NCI-H2227 (cell line): ENCODE results near the gene AUTS2.
"Not testable (repeated sequence)": the region's sequence is repeated elsewhere in the genome, so short reads cannot be mapped to it uniquely, and the experiment has no call there.

Experiments
- DNase-seq: peaks from one replicate; lab custom pipeline; 2025; ENCODE audit not compliant: unreplicated experiment; lab: John Stamatoyannopoulos, UW

AUTS2 gene

DNA sequence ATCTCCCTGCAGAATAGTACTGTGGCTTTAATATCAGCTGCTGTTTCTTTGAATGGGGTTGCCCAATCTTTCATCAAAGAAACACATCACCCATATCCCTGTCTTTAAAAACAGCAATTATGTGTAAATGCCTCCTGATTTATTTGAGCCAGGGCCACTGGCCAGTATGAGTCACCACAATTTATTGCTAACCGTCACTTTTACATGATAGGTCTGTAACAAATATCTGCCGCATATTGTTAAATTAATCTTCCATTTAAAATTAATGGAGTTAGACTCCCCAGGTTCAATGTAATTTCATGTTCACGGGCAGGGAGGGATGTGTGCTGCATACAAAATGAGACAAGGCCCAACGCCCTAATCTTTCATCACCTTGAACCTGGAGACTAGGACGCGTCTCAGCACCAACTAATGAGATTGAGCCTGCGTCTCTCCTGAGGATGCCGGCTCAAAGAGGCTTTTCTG lies 673.4 kb downstream of the AUTS2 start:
- peak; percentile 76 for DNase-seq

- not testable (repeated sequence) for DNase-seq
Measured at GRCh38 chr7:70275570-70275969, 677.3 kb downstream of the AUTS2 start.

- no peak for DNase-seq
Measured at GRCh38 chr7:70285187-70285586, 686.9 kb downstream of the AUTS2 start.

DNA sequence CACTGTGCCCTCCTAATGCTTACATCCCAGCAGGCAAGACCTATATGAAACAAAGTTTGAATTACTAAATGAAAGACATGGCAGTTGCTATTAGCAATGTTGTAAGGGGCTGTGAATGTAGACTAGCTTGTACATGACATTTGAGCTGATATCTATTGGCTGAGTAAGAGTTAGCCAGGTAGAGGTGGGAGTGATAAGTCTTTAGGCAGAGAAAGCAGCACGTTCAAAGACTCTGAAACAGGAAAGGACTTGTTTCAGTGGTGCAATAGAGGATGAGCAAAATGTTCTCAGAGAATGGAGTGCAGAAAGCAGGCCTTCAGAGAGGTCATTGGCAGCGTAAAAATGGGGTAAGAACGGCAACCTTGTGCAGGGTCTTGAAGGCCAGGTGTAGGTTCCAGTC lies 687.6 kb downstream of the AUTS2 start:
- no peak for DNase-seq

GRCh38 chr7:70288781-70289456 lies 690.6 kb downstream of the AUTS2 start:
- no peak for DNase-seq

DNA sequence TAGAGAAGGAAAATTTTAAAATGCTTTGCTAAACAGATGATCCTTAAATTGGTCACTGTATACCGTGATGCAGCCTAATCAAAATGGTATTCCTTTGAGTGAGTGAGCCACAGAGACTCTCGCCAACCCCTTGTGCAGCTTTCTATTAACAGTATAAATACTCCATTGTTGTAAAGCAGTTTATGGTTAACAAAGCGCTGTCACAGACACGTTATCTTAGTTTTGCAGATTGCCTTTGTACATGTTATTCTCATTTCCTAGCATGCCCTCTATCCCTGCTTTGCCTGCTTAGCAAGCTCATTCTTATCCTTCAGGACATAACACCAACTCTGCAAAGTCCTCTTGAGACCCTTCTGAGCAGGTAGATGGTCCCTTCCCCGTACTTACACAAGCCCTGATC lies 694.4 kb downstream of the AUTS2 start:
- no peak for DNase-seq

GRCh38 chr7:70294211-70294911 lies 696.1 kb downstream of the AUTS2 start:
- DNase-seq, result no peak

- no peak for DNase-seq
Measured at GRCh38 chr7:70298780-70299471, 700.7 kb downstream of the AUTS2 start.

DNA sequence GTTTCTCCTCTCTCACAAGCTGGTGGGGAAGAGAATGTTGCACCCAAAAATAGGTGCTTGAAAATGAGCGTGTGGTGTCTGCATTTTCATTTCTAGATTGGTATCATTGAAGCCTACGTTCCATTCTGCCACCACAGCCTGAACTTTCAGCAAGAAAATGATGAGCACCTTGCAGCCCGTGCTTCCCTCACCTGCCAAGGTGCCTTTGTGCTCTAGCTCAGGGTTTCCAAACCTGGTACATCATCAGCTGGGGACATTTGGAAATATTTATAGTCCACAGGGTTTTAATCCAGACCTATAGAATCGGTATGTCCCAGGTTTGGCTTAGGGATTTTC lies 701.2 kb downstream of the AUTS2 start:
- no peak for DNase-seq

DNA sequence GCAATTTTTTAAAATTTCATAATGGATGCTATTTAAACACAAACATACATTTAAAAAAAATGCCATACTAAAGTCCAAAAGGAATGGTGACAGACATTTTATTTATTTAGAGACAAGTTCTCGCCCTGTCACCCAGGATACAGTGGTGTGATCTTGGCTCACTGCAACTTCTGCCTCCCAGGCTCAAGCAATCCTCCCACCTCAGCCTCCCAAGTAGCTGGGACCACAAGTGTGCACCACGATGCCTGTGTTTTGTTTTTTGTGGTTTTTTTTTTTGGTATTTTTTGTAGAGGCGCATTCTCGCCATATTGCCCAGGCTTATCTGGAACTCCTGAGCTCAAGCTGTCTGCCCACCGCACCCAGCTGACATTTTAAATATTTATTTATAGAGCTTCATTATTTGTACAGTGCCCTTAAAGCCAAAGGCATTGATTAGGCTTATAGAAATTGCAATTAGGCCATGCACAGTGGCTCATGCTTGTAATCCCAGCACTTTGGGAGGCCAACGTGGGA lies 703.5 kb downstream of the AUTS2 start:
- DNase-seq, result no peak

- DNase-seq, result no peak
Measured at GRCh38 chr7:70303309-70303708, 705.0 kb downstream of the AUTS2 start.

DNA sequence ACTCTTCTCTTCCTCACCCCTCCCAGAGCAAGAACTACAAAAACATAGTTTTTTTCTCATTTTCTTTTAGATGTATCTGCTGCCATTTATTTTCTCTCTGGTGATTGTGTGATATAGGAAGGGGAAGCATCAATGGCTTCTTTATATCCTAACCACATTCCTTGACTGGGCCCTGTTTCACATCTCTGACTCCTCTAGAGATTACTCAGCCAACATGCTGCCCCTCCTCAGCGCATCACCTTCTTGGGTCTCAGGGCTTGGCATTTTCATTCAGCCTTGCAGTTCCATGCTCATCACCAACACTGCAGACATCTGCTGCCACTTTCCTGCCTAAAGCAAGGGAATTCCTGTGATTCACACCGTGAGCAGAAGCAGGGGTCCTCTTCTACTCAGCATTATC lies 705.5 kb downstream of the AUTS2 start:
- no peak for DNase-seq

DNA sequence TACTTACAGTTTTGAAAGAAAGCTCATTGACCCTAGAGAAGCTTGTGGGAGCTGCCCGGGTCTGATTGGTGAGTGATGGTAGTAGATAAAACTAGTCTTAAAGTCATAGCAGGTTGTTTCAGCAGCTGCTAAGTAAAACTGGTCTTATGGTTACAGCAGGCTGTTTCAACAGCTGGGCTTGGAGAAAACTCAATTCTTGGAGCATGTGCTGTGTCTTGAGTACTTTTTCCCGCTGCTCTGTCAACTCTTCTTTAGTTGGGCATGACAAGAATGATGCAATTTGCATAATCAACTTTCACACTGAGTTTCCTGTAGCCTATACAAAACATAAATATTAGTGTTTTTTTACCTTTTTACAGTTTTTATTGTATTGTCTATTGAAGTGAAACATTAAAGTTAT lies 707.9 kb downstream of the AUTS2 start:
- no peak for DNase-seq

DNA sequence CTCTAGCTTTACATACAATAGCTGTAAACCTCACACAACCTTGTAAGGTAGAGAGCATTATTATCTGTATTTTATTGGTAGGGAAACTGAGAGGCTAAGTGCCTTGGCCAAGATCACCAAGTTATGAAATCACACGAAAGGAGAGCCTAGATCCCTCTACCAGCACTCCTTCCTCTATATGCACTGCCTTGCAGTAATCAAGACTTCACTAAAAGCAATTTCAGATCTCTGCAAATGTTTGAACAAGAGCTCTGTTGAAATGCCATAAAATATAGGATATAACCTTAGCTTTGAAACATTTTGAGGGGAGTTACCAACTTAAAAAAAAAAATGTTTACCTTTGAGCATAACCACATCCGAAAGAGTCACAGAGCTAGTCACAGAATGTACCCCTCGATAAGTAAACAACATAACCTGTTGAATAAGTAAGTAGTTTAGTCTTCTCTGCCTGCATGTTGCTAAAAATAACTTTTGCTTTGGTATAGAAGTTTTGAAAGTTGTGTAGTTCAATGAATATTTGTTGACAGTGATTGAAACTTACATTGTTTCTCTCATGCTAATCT lies 709.4 kb downstream of the AUTS2 start:
- DNase-seq, result no peak

DNA sequence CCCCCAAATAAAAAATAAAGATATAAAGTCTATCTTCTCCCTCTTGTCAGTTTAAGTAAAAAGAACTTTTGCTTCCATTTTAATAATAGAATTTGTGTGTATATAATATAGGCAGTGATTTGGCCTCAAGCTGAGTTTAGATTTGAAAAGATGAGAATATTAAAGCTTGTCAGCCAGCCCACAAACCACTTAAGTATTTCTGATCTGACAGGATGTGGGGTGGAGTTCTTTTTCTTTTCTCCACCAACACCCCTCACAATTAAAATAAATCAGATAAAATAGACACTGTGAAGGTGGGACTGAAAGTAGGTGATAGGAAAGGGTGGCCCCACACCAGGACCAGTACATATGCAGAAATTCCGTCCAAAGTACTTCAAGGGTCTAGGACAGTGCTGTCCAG lies 714.1 kb downstream of the AUTS2 start:
- DNase-seq, result no peak

GRCh38 chr7:70313271-70313670 lies 715.0 kb downstream of the AUTS2 start:
- no peak for DNase-seq

DNA sequence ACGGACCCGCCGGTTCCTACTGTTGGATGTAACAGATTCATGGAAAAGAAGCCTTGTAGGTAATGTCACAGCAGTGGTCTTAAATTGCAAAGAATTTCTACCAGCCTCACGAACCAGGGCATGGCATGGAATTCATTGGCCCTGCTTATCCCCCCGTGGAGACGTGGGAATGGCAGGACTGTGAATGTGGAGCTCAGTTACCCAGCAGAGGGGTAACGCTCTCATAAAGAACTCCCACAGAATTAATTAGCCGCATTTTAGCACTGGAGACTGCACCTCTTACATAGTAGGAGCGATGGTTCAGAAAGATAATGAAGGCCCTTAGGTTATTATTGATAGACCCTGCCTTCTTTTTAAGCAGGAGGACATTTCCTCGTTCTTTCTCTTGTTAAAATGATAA lies 715.4 kb downstream of the AUTS2 start:
- no peak for DNase-seq

DNA sequence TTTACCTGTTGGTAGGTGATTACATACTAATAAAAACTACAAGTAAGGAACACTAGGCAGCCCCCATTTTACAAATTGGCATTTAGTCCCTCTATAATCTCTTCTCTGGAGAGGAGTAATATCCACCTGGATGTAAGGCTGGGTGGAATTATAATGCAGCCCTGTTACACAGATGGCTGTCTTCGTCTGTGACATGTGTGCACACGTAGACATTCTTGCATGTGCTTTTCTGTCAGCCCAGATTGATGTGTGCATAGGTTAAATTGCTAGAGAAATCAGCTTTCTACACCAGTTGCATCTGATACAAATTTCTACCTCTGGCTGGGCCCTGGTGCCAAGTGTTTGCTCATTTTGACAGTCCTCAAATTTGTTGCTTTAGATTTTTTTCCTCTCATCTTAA lies 715.9 kb downstream of the AUTS2 start:
- no peak for DNase-seq

DNA sequence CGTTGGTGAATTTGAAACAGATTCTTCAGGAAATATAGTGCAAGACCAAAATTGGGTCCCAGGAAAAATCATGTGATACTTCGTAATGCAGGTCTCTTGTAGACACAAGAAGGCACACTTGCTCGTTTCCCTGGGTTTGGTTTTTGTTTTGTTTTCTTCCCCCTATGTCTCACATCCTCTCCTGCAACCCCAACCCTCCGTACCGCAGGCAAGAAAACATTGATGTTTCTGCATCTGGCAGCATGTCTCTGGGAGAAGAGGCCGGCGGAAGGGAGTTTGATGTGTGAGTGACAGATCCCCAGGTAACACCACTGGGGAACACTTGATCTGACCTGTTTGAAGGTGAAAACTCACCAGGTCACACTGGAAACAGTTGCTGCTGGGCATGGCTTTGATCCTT lies 718.5 kb downstream of the AUTS2 start:
- DNase-seq, result no peak

GRCh38 chr7:70317356-70317755 lies 719.1 kb downstream of the AUTS2 start:
- DNase-seq, result no peak

GRCh38 chr7:70318511-70318910 lies 720.2 kb downstream of the AUTS2 start:
- DNase-seq, result no peak

DNA sequence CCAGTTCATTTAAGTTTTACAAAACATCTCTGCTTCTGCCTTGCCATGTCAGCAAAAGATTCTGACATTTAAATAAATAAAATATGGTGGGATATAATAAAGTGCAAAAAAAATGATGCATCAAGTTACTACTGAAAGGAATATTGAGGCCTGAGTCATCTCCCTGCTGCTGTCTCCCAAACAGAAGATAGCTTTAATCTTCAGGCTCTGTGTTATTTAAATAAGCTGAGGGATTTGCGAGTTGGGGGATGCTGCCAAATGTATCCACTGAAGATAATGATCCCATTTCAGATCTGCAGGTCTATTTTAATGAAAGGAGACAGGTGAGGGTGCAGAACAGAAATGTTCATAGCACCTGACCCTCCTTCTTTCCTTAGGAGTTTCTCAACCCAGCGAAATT lies 720.8 kb downstream of the AUTS2 start:
- no peak for DNase-seq
